ENCODE results near the gene BCAM. TPM values are rescaled to one million over a fixed set of nuclear protein-coding genes. Genes with fewer than 3 reads are reported as not detected.

The BCAM gene
- total and polyA plus RNA-seq, 2 donors (not counting 3 experiments of a cell fraction or from before 2014, with no cell fraction given), result 23.9 to 28.5 TPM

DNA sequence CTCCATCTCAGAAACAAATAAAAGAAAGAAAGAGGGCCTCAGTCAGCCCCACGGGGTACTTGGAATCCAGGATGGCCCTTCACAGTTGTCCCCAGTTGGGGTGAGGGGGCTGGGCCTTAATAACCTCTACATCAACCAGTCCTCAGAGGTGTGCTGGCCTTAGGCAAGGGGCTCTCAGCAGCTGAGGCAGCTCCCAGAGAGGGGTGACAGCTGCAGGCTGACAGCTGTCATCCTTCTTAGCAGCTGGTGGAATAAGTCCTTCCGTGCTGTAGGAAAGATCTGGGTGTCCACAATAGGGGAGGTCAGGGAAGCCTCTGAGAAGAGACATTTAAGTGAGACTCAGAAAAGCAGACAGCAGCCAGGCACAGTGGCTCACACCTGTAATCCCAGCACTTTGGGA is 7.4 kb downstream of the BCAM start:
- Histone ChIP-seq H2AFZ (ENCODE audit: low read depth, low read length) (no peak overlapping the region), H3K9me1 (replicated peaks; ENCODE audit: control insufficient read depth, extremely low read depth, insufficient read depth, low read length) (no peaks in the 10 kb centered on the region), H3K4me1 (ENCODE audit: control insufficient read depth, extremely low read depth, insufficient read depth, low read length) (peaks cover 3% of the 10 kb centered on the region), H3K27me3 (ENCODE audit: control insufficient read depth in 2 of 2, insufficient read depth in 2 of 2, low read length in 2 of 2) (no peaks in the 10 kb centered on the region), H4K20me1 (replicated peaks; ENCODE audit: control insufficient read depth, extremely low read depth, insufficient read depth, low read length) (no peaks in the 10 kb centered on the region), H3K36me3 (ENCODE audit: control insufficient read depth in 2 of 2, extremely low read depth in 1 of 2, insufficient read depth in 2 of 2, low read length in 2 of 2) (peaks cover 1 to 5% of the 10 kb centered on the region in 2 experiments), H3K4me3 (replicated peaks in 1 of 3; ENCODE audit: insufficient read depth in 1 of 3, low read depth in 1 of 3, low read length in 3 of 3) (no peak overlapping the region), H3K27ac (ENCODE audit: insufficient read depth, low read depth, low read length) (no peak overlapping the region), H3K4me2 (ENCODE audit: insufficient read depth, low read length) (no peak overlapping the region), H3K9me3 (replicated peaks; ENCODE audit: control insufficient read depth, insufficient read depth, low read length) (no peaks in the 10 kb centered on the region), H3K79me2 (ENCODE audit: control insufficient read depth, insufficient read depth, low read length) (no peaks in the 10 kb centered on the region), H3K9ac (replicated peaks; ENCODE audit: extremely low read depth, insufficient read depth, low read length) (no peak overlapping the region)
- FAIRE-seq (no peak), DNase-seq (ENCODE audit: low read depth, low spot score) (no peak)
- TF ChIP-seq JUN (IDR thresholded peaks at IDR 0.05; ENCODE audit: borderline replicate concordance, insufficient read depth, insufficient read length, low read depth), result no peak
- no peak for TF ChIP-seq GATA2 (IDR thresholded peaks at IDR 0.05; ENCODE audit: insufficient read depth, insufficient read length, low read depth, low read length)
- TF ChIP-seq POLR2AphosphoS5 (IDR thresholded peaks at IDR 0.05; ENCODE audit: insufficient read depth, low read depth, low read length), result no peak
- TF ChIP-seq, protein P1, sequence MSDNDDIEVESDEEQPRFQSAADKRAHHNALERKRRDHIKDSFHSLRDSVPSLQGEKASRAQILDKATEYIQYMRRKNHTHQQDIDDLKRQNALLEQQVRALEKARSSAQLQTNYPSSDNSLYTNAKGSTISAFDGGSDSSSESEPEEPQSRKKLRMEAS (IDR thresholded peaks at IDR 0.05; ENCODE audit: insufficient read depth, insufficient read length), result no peak
- TF ChIP-seq MYC (IDR thresholded peaks at IDR 0.05; ENCODE audit: low read depth, low read length), result no peak
- TF ChIP-seq POLR2A (IDR thresholded peaks at IDR 0.05; ENCODE audit: low read depth, low read length), result no peak
- TF ChIP-seq, protein P2, sequence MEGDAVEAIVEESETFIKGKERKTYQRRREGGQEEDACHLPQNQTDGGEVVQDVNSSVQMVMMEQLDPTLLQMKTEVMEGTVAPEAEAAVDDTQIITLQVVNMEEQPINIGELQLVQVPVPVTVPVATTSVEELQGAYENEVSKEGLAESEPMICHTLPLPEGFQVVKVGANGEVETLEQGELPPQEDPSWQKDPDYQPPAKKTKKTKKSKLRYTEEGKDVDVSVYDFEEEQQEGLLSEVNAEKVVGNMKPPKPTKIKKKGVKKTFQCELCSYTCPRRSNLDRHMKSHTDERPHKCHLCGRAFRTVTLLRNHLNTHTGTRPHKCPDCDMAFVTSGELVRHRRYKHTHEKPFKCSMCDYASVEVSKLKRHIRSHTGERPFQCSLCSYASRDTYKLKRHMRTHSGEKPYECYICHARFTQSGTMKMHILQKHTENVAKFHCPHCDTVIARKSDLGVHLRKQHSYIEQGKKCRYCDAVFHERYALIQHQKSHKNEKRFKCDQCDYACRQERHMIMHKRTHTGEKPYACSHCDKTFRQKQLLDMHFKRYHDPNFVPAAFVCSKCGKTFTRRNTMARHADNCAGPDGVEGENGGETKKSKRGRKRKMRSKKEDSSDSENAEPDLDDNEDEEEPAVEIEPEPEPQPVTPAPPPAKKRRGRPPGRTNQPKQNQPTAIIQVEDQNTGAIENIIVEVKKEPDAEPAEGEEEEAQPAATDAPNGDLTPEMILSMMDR (IDR thresholded peaks at IDR 0.05; ENCODE audit: extremely low read depth in 1 of 2, insufficient read depth in 1 of 2, low read depth in 1 of 2, low read length in 2 of 2), result no peak
- no peak for TF ChIP-seq FOS (IDR thresholded peaks at IDR 0.05; ENCODE audit: borderline replicate concordance, insufficient read depth, low read length)
- no peak for TF ChIP-seq EZH2 (IDR thresholded peaks at IDR 0.05; ENCODE audit: borderline replicate concordance, low read depth, low read length, severe bottlenecking)
- intact Hi-C loops (cut with micrococcal nuclease) (no loop called here), dilution Hi-C loops (cut with MboI; ENCODE audit: extremely low pct_ligation_motif_present, low sequenced_read_pairs) (no loop called here)
- ChIA-PET CTCF (no interaction called here), POLR2A (no interaction called here)
- no TSS peak for BruUV-seq (replicated peaks)

Data from endothelial cell of umbilical vein (primary cell).